Skin of body (tissue), 3 donors: ENCODE results near the gene P2RY14. TPM values are rescaled to one million over a fixed set of nuclear protein-coding genes. Genes with fewer than 3 reads are reported as not detected.
A peak's percentile ranks its signal among the peaks of the same experiment; 100 is the strongest.
"Not testable (repeated sequence)": the region's sequence is repeated elsewhere in the genome, so short reads cannot be mapped to it uniquely, and the experiment has no call there.

Source experiments
- DNase-seq: peaks from one replicate; lab custom pipeline; 2025; lab: John Stamatoyannopoulos, UW
- small RNA-seq: library from RNA; depleted of rRNA; stranded (forward); fragments of <200 nt; gene quantifications from one replicate; pipeline ENCODE3, GENCODE V24; 2014; ENCODE audit warnings: low replicate concordance
- total RNA-seq: library from RNA; depleted of rRNA; stranded (reverse); fragments of >200 nt; gene quantifications from one replicate; pipeline ENCODE4 v1.2.3, GENCODE V29; 2014

Gene P2RY14
- total RNA-seq, 1 donor from 2014 or later, result 3.3 TPM

DNA sequence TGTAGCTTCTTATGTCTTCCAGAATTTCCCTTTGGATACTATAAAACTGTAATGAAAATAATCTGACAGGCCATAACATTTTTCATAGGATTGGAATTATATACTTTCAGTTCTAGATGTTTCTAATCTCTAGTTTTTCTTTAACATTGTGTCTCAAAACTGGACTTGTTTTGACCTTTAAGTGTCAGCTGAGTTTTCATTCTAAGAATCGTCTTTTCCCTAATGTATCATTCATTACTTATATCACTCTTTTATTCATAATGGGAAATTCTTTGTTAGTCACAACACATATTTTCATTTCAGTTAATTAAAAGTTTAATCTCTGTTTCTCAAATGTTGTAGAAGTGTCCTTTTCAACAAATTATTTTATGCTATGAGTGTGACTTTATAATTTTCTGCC, 87.2 kb downstream of the P2RY14 start:
- no peak for DNase-seq

- DNase-seq, result no peak
Measured at GRCh38 chr3:151183265-151183671, 95.1 kb downstream of the P2RY14 start.

GRCh38 chr3:151182349-151183079, 95.8 kb downstream of the P2RY14 start:
- no peak for DNase-seq

- no peak for DNase-seq
Measured at GRCh38 chr3:151178208-151178845, 100.0 kb downstream of the P2RY14 start.

GRCh38 chr3:151175952-151176351, 102.4 kb downstream of the P2RY14 start:
- no peak for DNase-seq

DNA sequence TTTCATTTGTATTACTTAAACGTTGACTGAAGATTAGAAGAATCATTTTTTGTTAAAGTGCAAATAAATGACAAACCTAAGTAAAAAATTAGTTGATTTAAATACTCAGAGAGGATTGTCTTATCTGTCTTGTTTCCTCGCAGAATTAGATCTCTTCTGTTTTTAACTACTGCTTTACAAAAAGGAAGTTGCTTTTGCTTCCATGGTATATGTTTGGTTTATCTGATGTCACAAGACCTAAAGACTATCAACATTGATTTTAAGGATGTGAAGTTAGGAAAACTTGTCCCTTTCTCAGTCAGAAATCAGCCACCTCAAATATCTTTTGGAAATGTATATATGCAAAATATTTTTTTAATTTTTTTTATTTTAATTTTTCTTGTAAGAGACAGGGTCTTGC, 104.0 kb downstream of the P2RY14 start:
- DNase-seq, result no peak

GRCh38 chr3:151171145-151171757, 107.1 kb downstream of the P2RY14 start:
- no peak for DNase-seq

DNA sequence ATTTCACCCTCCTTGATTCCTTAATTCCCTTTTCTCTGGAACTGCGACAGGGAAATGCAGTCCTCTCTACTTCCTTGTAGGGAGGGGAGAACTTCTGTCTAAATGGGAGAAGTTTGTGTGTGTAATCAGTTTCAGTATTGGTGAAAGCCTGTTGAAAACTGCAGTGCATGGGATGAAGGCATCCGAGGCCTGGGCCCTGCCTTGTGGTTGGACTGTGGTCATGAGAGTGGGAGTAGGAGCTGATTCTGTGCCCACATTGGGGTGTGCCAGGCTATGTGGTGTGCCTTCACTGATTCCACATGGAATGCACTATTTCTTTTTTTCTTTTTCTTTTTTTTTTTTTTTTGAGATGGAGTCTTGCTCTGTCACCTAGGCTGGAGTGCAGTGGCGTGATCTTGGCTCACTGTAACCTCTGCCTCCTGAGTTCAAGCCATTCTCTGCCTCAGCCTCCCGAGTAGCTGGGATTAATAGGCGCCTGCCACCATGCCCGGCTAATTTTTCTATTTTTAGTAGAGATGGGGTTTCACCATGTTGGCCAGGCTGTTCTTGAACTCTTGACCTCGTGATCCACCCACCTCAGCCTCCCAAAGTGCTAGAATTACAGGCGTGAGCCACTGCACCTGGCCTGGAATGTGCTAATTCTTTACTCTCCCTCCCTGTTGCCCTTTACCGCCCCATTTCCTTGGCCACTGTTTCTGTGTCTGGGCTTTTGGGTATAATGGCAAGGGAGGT, 108.2 kb downstream of the P2RY14 start:
- DNase-seq, result not testable (repeated sequence)

- DNase-seq, result no peak
Measured at GRCh38 chr3:151169262-151169947, 108.9 kb downstream of the P2RY14 start.

DNA sequence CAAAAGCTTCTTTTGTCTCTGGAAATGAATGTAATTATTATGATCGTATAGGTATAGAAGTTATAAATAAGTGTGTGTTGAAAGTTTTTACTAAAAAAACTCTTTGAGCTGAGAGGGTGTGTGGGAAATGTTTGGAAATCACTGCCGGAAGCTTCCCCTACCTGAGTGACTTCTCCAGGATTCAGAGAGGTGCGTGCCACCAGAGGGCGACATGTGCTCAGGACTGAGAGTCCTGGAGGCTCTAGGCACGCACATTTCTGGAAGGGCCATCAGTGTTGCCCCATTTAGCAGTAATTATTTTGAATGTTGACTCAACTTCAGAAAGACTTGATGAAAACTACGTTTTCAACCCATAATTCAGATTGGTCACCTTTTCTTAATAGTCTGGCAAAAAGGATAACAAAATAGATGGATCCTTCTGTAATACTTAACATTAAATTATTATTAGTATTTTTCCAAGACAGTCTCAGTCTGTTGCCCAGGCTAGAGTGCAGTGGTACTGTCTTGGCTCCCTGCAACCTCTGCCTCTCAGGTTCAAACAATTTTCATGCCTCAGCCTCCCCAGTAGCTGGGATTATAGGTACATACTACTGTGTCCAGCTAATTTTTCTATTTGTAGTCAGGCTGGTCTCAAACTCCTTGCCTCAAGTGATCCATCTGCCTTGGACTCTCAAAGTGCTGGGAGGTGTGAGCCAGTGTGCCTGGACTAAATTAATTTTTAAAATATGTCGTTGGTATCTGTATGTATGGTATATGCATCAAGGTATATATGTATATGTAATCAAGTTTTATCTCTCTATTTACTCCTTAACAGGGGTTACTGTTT, 109.9 kb downstream of the P2RY14 start:
- peak; percentile 30 for DNase-seq

GRCh38 chr3:151166161-151166560, 112.2 kb downstream of the P2RY14 start:
- no peak for DNase-seq

GRCh38 chr3:151165226-151165625, 113.1 kb downstream of the P2RY14 start:
- no peak for DNase-seq

Small RNA genes lying within 50 kb of the gene (small RNA-seq; reads per million reads assigned to genes)
- not detected for gene RNA5SP145

Other genes with a start within 250 kb of the P2RY14 start
- 1.5 TPM for gene MED12L, start 192.9 kb downstream of the P2RY14 start, total RNA-seq
- gene GPR171, start 75.3 kb downstream of the P2RY14 start, total RNA-seq, result 0.39 TPM
- 13.3 TPM for gene GPR87, start 38.3 kb upstream of the P2RY14 start, total RNA-seq
- gene P2RY13, start 51.0 kb upstream of the P2RY14 start, total RNA-seq, result 3.0 TPM
- gene P2RY12, start 106.2 kb upstream of the P2RY14 start, total RNA-seq, result 1.7 TPM
- 61.5 TPM for gene IGSF10, start 182.5 kb upstream of the P2RY14 start, total RNA-seq